ENCODE results near the gene TUBGCP6.

Gene TUBGCP6

GRCh38 chr22:50190941-50191741, 53.7 kb downstream of the TUBGCP6 start:
- no peak for DNase-seq

- DNase-seq, result no peak
These were observed 54.5 kb downstream of the TUBGCP6 start for GRCh38 chr22:50190182-50190940.

GRCh38 chr22:50189849-50190181, 55.0 kb downstream of the TUBGCP6 start:
- no peak for DNase-seq

- no peak for DNase-seq
These were observed 55.5 kb downstream of the TUBGCP6 start for GRCh38 chr22:50189184-50189848.

GRCh38 chr22:50188356-50188755, 56.5 kb downstream of the TUBGCP6 start:
- DNase-seq, result no peak

GRCh38 chr22:50186761-50187523, 57.9 kb downstream of the TUBGCP6 start:
- no peak for DNase-seq

- no peak for DNase-seq
These were observed 58.6 kb downstream of the TUBGCP6 start for GRCh38 chr22:50186181-50186714.

GRCh38 chr22:50185375-50186087, 59.3 kb downstream of the TUBGCP6 start, which contains the start of gene TRABD:
TRABD (plus strand) TSS chr22:50185913; CDS start chr22:50193061, 7,148 bp downstream.
- DNase-seq, result no peak

GRCh38 chr22:50184902-50185374, 59.9 kb downstream of the TUBGCP6 start:
- no peak for DNase-seq

GRCh38 chr22:50184004-50184901, 60.6 kb downstream of the TUBGCP6 start:
- no peak for DNase-seq

GRCh38 chr22:50183141-50183971, 61.5 kb downstream of the TUBGCP6 start:
- DNase-seq, result no peak

GRCh38 chr22:50182176-50183081, 62.4 kb downstream of the TUBGCP6 start:
- DNase-seq, result no peak

GRCh38 chr22:50180727-50181521, 63.9 kb downstream of the TUBGCP6 start:
- no peak for DNase-seq

GRCh38 chr22:50179937-50180726, 64.7 kb downstream of the TUBGCP6 start:
- DNase-seq, result no peak

GRCh38 chr22:50178871-50179869, 65.7 kb downstream of the TUBGCP6 start:
- DNase-seq, result no peak

GRCh38 chr22:50178471-50178864, 66.4 kb downstream of the TUBGCP6 start:
- no peak for DNase-seq
